Cardiac fibroblast (primary cell): ENCODE results near the gene SLC9A5.

Experiments used
- DNase-seq, 2 donors: peaks; one replicate each; pipeline versions ENCODE4 v3.0.0 to v3.0.0-alpha.2; 2010; ENCODE audit warnings: low read depth in 2 of 2
- H3K4me3 ChIP-seq, 2 donors: replicated peaks in 1 of 2; 1 replicate in 1 of 2; 2 replicates in 1 of 2; pipeline ENCODE4 v1.5.1; 2011; ENCODE audit warnings: low read depth in 2 of 2, low read length in 2 of 2, mild to moderate bottlenecking in 2 of 2, moderate library complexity in 1 of 2
- TF ChIP-seq, protein P1 (sequence below): IDR thresholded peaks from one replicate; pipeline ENCODE4 v1.5.1; 2011; ENCODE audit warnings: low read depth, mild to moderate bottlenecking, low read length, inconsistent platforms

Gene SLC9A5

DNA sequence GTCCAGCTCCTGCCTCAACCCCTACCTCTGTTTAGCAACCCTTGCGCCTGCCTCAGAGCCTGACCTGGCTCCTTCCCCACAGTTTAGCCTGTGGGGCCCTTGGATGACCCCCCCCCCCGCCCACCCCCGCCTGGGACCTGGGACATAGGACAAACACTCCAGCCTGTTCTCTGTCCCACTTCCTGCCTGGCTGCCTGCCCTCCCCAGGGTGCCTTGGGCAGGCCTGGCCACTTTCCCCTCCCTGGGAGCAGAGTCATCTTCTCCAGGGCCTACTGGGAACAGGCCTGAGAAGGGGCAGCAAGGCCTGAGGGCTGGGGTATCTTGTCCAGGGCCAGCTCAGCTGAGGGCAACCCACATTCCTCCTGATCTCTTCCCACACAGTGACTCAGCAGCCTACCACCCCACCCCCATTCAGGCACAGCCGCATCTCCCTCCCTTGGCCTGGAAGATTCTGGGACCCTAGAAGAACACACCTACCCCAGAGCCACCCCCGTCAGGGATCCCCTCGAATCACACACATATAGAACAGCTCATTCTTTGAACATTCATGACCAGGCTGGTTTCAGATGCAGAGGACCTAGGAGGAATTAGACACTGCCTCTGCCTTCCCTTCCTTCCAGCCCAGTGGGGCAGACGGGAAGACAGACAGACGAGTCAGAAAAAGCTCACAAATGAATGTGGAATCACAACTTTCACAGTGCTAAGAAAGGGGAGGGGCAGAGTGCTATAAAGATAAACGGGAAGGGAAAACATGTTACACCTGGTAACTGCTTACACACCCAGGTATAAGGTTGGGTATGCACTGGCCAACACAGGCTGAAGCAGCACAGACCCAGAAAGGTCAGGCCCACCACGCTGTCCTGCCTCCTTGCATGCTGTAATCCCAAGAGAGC is 7.5 kb upstream of the SLC9A5 start:
- TF ChIP-seq, protein P1, sequence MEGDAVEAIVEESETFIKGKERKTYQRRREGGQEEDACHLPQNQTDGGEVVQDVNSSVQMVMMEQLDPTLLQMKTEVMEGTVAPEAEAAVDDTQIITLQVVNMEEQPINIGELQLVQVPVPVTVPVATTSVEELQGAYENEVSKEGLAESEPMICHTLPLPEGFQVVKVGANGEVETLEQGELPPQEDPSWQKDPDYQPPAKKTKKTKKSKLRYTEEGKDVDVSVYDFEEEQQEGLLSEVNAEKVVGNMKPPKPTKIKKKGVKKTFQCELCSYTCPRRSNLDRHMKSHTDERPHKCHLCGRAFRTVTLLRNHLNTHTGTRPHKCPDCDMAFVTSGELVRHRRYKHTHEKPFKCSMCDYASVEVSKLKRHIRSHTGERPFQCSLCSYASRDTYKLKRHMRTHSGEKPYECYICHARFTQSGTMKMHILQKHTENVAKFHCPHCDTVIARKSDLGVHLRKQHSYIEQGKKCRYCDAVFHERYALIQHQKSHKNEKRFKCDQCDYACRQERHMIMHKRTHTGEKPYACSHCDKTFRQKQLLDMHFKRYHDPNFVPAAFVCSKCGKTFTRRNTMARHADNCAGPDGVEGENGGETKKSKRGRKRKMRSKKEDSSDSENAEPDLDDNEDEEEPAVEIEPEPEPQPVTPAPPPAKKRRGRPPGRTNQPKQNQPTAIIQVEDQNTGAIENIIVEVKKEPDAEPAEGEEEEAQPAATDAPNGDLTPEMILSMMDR, result no peak
- no peak overlapping the region for H3K4me3 ChIP-seq
- peak; percentile 79 to 83 for DNase-seq

DNA sequence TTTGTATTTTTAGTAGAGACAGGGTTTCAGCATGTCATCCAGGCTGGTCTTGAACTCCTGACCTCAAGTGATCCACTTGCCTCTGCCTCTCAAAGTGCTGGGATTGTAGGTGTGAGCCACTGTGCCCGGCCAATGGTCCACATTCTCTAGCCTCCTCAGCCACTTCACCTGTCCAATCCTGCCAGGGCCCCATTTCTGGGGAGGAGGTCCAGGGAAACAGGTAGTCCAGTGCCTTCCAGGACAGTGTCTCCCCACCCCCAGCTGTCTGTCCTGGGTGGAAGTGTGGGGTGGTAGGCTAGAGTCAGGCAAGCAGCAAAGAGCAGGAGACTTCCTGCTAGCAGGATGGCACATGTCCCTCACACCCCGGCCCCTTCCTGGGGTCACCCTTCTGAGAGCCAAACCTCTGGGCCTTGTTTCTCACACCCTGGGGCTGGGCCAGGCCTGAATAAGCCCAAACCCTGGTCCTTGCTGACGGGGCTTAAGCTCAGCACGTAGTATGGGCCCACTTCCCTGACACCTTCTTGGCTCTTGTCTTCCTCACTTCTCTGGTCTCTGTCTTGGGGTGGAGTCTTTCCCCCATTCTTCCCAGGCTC is 6.5 kb upstream of the SLC9A5 start:
- no peak overlapping the region for H3K4me3 ChIP-seq
- TF ChIP-seq, protein P1, result no peak
- DNase-seq, result no peak

DNA sequence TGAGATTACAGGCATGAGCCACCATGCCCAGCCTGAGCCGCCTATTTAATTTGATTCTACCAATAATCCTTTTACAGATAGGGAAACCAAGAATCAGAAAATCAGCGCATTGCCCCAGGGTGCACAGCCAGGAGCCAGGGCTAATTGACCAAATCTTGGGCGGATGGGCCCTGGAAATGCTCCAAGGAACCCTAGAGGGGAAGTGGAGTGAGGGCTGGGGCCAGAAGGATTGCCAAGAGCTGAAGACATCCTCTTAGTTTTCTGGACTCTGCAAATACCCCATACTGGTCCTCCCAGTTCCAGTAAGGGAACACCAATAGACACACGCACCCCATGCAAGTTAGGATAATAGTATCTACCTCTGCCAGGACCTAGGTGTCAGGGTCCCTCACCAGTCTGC is 5.3 kb upstream of the SLC9A5 start:
- TF ChIP-seq, protein P1, result no peak
- no peak for DNase-seq
- no peak overlapping the region for H3K4me3 ChIP-seq

DNA sequence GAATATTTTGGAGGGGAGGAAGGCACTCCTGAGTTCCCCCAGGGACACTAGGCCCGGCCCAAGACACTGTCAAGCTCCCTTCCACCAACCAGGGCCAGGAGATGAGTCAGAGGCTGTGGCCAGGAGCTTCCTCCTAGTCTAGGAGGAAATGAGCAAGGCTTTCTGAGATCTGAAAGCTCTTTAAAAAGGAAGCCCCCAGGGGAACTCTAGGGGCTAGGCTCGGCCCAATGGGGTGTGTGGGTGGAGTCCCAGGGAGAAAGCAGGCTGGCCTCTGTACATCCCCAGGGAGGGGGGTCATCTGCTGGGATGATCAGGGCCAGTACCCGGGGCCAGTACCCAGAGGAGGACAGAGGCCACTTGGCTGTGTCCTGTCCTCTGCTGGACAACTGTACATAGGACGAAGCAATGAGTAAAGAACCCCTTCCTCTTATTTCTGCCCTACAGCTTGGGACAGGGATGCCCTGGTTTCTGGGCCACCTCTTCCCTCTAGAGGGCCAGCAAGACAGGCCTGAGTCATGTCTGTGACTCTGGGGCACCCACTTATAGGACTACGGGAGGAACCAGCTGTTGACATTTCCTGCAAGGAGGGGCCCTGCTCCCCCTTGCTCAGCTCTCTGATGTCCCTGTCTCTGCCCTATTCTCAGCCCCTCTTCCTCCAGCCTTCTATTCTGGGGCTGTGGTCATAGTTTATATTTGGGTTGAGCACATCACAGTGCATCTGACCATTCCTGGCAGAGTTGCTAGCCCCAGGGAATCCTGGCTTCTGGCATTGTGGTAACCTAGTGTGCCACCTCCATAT is 4.2 kb upstream of the SLC9A5 start:
- DNase-seq, result peak; percentile 87 to 98
- peak overlapping the region in 1 of 2 donors; percentile 85 for H3K4me3 ChIP-seq
- TF ChIP-seq, protein P1, result peak; percentile 3

DNA sequence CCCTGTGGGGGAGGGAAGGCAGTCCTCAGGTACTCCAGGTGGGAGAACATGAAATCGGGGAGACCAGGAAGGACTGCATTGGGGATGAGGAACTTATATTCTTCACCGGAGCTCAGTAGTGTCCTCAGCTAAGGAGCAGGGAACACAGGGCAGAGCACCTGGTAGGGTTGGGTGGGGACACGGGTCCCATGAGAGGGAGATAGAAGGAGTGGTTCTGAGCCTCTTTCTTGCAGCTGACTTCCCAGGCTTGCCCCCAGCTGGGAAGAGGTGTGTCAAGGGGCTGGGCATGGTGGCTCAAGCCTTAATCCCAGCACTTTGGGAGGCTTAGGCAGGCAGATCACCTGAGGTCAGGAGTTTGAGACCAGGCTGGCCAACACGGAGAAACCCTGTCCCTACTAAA is 3.6 kb upstream of the SLC9A5 start:
- DNase-seq, result no peak
- TF ChIP-seq, protein P1, result no peak
- peak overlapping the region in 1 of 2 donors; percentile 85 for H3K4me3 ChIP-seq

DNA sequence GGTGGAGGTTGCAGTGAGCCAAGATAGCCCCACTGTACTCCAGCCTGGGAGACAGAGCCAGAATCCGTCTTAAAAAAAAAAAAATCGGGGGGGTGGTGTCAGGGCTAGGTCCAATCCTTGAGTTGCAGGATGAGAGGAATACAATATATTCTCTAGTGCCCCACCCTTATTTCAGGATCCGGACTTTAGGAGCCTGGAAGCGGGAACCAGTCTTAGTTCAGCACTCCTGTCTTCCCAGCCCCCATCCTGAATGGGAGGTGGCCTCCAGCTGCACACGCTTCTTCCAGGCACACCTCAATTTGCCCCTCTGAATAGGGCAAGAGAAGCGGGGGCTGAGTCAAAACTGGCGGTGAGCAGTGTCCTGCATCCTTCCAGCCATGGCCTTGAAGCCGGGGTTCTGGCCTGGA is 3.1 kb upstream of the SLC9A5 start:
- TF ChIP-seq, protein P1, result no peak
- peak overlapping the region; percentile 81 to 85 for H3K4me3 ChIP-seq
- no peak for DNase-seq
